ENCODE results near the gene PPFIBP1.

GRCh38 chr12:27534060-27534764 is 10.2 kb downstream of the PPFIBP1 start:
- TF ChIP-seq CTCF (IDR thresholded peaks at IDR 0.05) (no peak), POLR2A (IDR thresholded peaks at IDR 0.05) (no peak)

Data from prostate gland (tissue), 2 donors.